MCF 10A (cell line): Measurements from ENCODE around the gene CDK1. TPM values are rescaled to one million over a fixed set of nuclear protein-coding genes. Genes with fewer than 3 reads are reported as not detected.

Source experiments
- BruUV-seq: library from RNA; stranded (reverse); fragments of 400-500 nt; replicated peaks from 2 replicates; lab custom pipeline; 2021; lab: Mats Ljungman, UMichigan
- CTCF ChIA-PET: fragments of 300-600 bp; sonication (Branson Sonifier 250); formaldehyde crosslinking; extraction: SDS; loops from one replicate; lab custom pipeline; 2021; ENCODE audit warnings: antibody characterized with exemption, inconsistent platforms; lab: Yijun Ruan, JAX
- POLR2A ChIA-PET: fragments of 300-600, 350-650 bp; sonication (Branson Sonifier 250); formaldehyde crosslinking; extraction: SDS; loops from one replicate; lab custom pipeline; 2020; ENCODE audit warnings: antibody characterized with exemption, inconsistent platforms; lab: Yijun Ruan, JAX
- DNase-seq: peaks from one replicate; pipeline ENCODE4 v3.0.0-alpha.2; 2018; ENCODE audit not compliant: unreplicated experiment
- H3K27ac Mint-ChIP-seq: one replicate; pipeline ENCODE4 v1.8.0; 2022; ENCODE audit warnings: mild to moderate bottlenecking, low read depth, mixed read lengths; ENCODE audit not compliant: unreplicated experiment
- H3K27me3 Mint-ChIP-seq: one replicate; pipeline ENCODE4 v1.8.0; 2022; ENCODE audit warnings: mixed read lengths; ENCODE audit not compliant: insufficient read depth, unreplicated experiment
- H3K36me3 Mint-ChIP-seq: one replicate; pipeline ENCODE4 v1.8.0; 2022; ENCODE audit warnings: mild to moderate bottlenecking, moderate library complexity, mixed read lengths; ENCODE audit not compliant: insufficient read depth, unreplicated experiment
- H3K4me1 Mint-ChIP-seq: one replicate; pipeline ENCODE4 v1.8.0; 2022; ENCODE audit warnings: mixed read lengths; ENCODE audit not compliant: insufficient read depth, unreplicated experiment
- H3K4me3 Mint-ChIP-seq: one replicate; pipeline ENCODE4 v1.8.0; 2022; ENCODE audit warnings: mild to moderate bottlenecking, moderate library complexity, mixed read lengths; ENCODE audit not compliant: unreplicated experiment
- H3K9me3 Mint-ChIP-seq: one replicate; pipeline ENCODE4 v1.8.0; 2022; ENCODE audit warnings: mixed read lengths; ENCODE audit not compliant: unreplicated experiment
- CTCF ChIP-seq: fragments of 200-600 bp; IDR thresholded peaks from one replicate; pipeline ENCODE4 v1.8.0; 2022; ENCODE audit warnings: antibody characterized with exemption, mild to moderate bottlenecking; ENCODE audit not compliant: unreplicated experiment
- intact Hi-C: fragments of 100-400 bp; cut with micrococcal nuclease; formaldehyde crosslinking; loops from 2 replicates; pipeline ENCODE4 v1.14.1; 2022
- total RNA-seq: library from RNA; stranded (reverse); gene quantifications from 2 replicates; pipeline ENCODE4 v1.2.3, GENCODE V29; 2022

Gene CDK1
- total RNA-seq, 1 experiment from 2014 or later: 48.8 TPM

- no peaks in the 10 kb centered on the region for H3K36me3 Mint-ChIP-seq
- intact Hi-C loops: loop anchor here (5.0 kb wide), 2 partner anchors 82 to 878 kb away; no protein-coding TSS in a partner anchor
- ChIA-PET POLR2A (interaction anchor here (0.6 to 2.7 kb wide), 13 partner anchors 13 to 506 kb away, joined by 3 to 16 read pairs (median 5); partner anchors contain the start of gene CDK1), CTCF (interaction anchor here (0.6 to 1.6 kb wide), 9 partner anchors 10 to 395 kb away, joined by 3 to 7 read pairs (median 3); no protein-coding TSS in a partner anchor)
- DNase-seq: no peak
- H3K4me1 Mint-ChIP-seq: peaks cover 21% of the 10 kb centered on the region
- no TSS peak for BruUV-seq
- H3K27me3 Mint-ChIP-seq: no peaks in the 10 kb centered on the region
- no peak overlapping the region for H3K27ac Mint-ChIP-seq
- H3K9me3 Mint-ChIP-seq: no peaks in the 10 kb centered on the region
- H3K4me3 Mint-ChIP-seq: no peak overlapping the region
- TF ChIP-seq CTCF: no peak
Measured at GRCh38 chr10:60734226-60734625, 44.1 kb upstream of the CDK1 start.

- ChIA-PET CTCF (interaction anchor here (1.3 to 1.6 kb wide), 4 partner anchors 26 to 89 kb away, joined by 3 to 6 read pairs (median 4); no protein-coding TSS in a partner anchor), POLR2A (interaction anchor here (1.0 to 1.5 kb wide), 4 partner anchors 11 to 32 kb away, joined by 3 read pairs; no protein-coding TSS in a partner anchor)
- intact Hi-C loops: no loop called here
- peaks cover 14% of the 10 kb centered on the region for H3K4me1 Mint-ChIP-seq
- no peaks in the 10 kb centered on the region for H3K9me3 Mint-ChIP-seq
- no peak overlapping the region for H3K27ac Mint-ChIP-seq
- DNase-seq: no peak
- no peak for TF ChIP-seq CTCF
- H3K36me3 Mint-ChIP-seq: no peaks in the 10 kb centered on the region
- H3K4me3 Mint-ChIP-seq: no peak overlapping the region
- BruUV-seq: no TSS peak
- H3K27me3 Mint-ChIP-seq: no peaks in the 10 kb centered on the region
Measured at GRCh38 chr10:60735244-60735643, 43.0 kb upstream of the CDK1 start.

- intact Hi-C loops: no loop called here
- Mint-ChIP-seq H3K4me1 (peaks cover 3% of the 10 kb centered on the region), H3K9me3 (no peaks in the 10 kb centered on the region), H3K27me3 (no peaks in the 10 kb centered on the region), H3K36me3 (no peaks in the 10 kb centered on the region), H3K27ac (no peak overlapping the region), H3K4me3 (no peak overlapping the region)
- no TSS peak for BruUV-seq
- no peak for TF ChIP-seq CTCF
- DNase-seq: no peak
- POLR2A ChIA-PET: no interaction called here
- CTCF ChIA-PET: interaction anchor here (1.3 kb wide), 1 partner anchor 32 kb away, joined by 4 read pairs; no protein-coding TSS in a partner anchor
Measured at GRCh38 chr10:60737242-60737641, 41.0 kb upstream of the CDK1 start.

- Mint-ChIP-seq H3K36me3 (no peaks in the 10 kb centered on the region), H3K9me3 (no peaks in the 10 kb centered on the region), H3K4me1 (no peaks in the 10 kb centered on the region), H3K27ac (no peak overlapping the region), H3K27me3 (no peaks in the 10 kb centered on the region), H3K4me3 (no peak overlapping the region)
- POLR2A ChIA-PET: interaction anchor here (0.6 to 1.6 kb wide), 3 partner anchors 11 to 38 kb away, joined by 3 to 4 read pairs (median 3); no protein-coding TSS in a partner anchor
- intact Hi-C loops: no loop called here
- BruUV-seq: no TSS peak
- no peak for TF ChIP-seq CTCF
- no peak for DNase-seq
- CTCF ChIA-PET: no interaction called here
Measured at GRCh38 chr10:60739558-60739957, 38.7 kb upstream of the CDK1 start.
